Measurements from ENCODE around the gene KLRC4.

- TF ChIP-seq CTCF (conservative IDR thresholded peaks at IDR 0.05; ENCODE audit: low read length): no peak
- TF ChIP-seq EZH2phosphoT487 (IDR thresholded peaks at IDR 0.05; ENCODE audit: borderline replicate concordance, low read depth, low read length): no peak
Observed at GRCh38 chr12:10369557-10370415, 39.8 kb downstream of the KLRC4 start.
